GM21515 (cell line): Measurements from ENCODE around the gene PEA15.

ENCODE experiments used
- ATAC-seq: cut with Tn5 transposase; IDR thresholded peaks from one replicate; pipeline ENCODE4 v1.9.1; 2021; ENCODE audit not compliant: unreplicated experiment

The PEA15 gene

DNA sequence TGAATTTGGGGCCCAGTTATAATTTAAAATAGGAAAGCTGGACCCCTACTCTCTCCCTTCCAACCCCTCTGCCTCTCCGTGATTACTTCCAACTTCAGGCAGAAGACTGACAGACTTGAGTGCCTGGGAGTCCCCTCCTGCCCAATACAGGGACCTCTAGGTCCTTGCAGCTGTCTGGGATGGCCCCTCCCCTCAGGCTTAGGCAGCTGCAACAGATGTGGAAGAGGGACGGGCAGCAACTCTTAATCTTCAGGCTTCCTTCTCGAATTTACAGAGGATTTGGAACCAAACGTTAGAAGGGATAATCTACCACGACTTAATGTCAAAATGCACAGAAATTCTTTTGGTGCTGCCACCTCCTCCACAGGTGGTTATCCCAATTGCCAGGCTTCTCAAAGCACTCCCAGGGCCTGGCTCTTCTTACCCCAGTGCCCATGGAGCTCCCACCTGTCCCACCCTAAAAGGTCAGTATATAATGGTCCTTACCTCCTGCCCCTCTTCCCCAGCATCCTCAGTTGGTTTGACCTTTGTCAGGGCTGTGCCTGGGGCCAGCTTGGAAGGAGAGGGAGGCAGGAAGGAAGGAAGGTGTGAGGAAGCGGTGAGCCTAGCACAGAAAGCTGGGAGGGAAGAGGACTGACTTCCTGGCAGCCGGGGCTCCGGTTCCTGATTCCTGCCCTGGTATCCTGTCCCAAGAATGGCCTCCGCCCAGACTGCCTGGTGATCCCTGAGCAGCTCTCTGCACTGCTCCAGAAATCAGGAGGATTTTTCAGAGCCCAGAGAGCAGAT, 2.8 kb downstream of the PEA15 start:
- ATAC-seq = no peak

DNA sequence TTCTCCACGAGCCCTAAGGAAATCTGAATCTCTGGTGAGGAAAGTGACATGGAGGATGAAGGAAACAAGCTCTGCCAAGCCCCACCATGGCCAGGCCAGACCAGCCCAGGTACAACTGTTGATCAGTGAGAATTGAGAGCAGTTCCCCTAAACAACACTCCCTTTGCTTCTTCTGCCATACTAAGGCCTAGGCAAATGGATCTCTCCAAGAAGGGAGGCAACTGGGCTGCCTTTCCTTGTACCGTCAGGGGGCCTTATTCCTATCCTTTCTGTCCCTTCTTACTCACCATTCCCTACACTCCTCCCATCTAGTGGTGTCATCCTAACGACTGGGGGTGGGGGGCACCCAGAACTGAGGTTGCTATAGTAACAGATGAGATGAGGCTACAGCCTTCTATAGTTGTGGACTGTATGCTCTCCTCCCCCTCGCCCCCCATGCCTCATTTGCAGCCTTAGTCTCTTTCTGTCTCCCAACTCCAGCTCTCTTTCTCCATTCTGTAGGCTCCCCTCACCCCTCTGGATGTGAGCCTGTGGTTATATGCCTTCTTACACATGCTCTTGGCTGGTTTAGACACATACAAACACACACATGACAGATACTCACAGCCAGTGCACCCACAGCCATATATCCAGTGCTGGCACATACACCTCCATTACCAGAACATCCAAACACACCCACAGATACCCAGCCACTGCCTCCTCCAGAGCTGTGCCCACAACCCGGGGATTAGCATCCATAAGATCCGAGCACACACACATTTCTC, 3.6 kb downstream of the PEA15 start:
- ATAC-seq = no peak

- no peak for ATAC-seq
These were observed 4.3 kb downstream of the PEA15 start for GRCh38 chr1:160209321-160210046.

GRCh38 chr1:160210561-160210960, 5.4 kb downstream of the PEA15 start:
- no peak for ATAC-seq

- ATAC-seq = no peak
These were observed 6.0 kb downstream of the PEA15 start for GRCh38 chr1:160211046-160211790.

GRCh38 chr1:160214481-160215140, 9.4 kb downstream of the PEA15 start:
- ATAC-seq = no peak

GRCh38 chr1:160216301-160216700, 11.1 kb downstream of the PEA15 start:
- no peak for ATAC-seq

GRCh38 chr1:160217481-160218051, 12.4 kb downstream of the PEA15 start:
- no peak for ATAC-seq

GRCh38 chr1:160219062-160219929, 14.1 kb downstream of the PEA15 start:
- no peak for ATAC-seq

DNA sequence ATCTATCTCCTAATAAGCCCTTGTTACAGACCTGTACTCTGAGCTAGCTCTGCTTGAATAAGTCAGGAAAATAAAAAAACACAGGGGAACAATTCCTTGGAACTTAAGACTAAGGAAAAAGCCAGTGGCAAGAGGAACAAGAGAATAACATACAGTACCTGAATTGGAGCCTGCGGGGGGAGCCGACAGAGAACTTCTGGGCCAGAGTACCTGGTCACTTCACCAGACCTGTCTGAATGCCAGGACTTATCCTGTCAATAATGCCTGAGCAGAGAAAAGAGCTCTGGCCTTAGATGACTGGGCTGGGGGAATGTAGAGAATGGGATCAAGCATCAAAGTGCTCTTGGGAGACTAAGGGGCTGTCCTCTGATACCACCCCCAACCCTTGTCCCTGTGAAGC, 15.1 kb downstream of the PEA15 start:
- no peak for ATAC-seq

DNA sequence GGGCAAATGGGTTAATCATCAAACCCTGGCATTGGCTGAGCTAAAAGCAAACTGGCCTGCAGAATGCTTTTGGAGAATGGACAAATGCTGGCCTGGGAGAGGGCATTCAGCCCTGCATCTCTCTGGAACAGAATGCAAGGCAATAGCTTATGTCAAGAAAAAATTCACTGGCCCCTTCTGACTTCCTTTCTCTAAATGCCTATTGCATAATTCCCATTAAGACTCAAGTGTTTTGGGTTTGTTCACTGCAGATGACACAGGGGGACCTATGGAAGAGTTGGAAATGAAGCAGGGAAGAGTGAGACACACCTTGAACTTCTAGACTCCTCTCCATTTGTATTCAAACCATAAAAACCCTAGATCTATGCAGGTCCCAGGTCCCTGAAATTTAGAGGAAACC, 15.9 kb downstream of the PEA15 start:
- ATAC-seq = no peak

GRCh38 chr1:160222546-160222945, 17.4 kb downstream of the PEA15 start:
- no peak for ATAC-seq

- no peak for ATAC-seq
These were observed 19.4 kb downstream of the PEA15 start for GRCh38 chr1:160224606-160225005.

DNA sequence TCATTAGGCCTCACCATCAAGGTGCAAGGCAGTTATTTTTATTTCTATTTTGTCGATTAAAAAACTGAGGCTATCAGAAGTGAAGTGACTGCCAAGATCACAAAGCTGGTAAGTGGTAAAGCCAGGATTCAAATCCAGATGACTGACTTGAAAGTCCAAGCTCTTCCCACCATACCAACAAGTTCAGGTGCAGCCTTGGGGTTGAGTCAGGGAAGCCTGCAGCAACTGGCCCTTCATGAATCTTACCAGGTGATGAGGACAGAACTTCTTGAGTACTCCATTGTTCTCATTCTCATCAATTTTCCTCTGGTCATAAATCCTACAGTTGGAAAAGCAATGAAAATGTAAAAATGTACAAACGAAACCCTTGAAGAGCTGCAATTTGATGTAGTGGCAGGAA, 20.2 kb downstream of the PEA15 start:
- no peak for ATAC-seq

DNA sequence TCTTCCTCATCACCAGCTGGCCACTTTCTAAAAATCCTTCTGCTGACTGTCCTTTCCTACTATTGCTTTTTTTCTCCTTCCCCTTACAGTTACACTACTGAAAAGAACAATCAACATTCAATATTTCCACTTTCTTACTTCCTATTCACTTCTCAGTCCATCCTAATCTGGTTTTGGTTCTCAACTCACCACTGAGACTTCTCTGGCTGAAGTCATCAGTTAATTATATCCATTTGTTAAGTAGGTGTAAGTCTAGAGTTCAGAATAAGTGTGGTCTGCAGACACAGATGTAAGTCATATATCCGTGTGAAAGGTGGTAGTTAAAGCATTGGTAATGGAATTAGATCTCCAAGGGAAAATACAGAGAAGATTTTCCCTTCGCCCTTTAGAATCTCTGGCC, 21.4 kb downstream of the PEA15 start:
- ATAC-seq = no peak

- ATAC-seq = no peak
These were observed 21.9 kb downstream of the PEA15 start for GRCh38 chr1:160227034-160227433.

DNA sequence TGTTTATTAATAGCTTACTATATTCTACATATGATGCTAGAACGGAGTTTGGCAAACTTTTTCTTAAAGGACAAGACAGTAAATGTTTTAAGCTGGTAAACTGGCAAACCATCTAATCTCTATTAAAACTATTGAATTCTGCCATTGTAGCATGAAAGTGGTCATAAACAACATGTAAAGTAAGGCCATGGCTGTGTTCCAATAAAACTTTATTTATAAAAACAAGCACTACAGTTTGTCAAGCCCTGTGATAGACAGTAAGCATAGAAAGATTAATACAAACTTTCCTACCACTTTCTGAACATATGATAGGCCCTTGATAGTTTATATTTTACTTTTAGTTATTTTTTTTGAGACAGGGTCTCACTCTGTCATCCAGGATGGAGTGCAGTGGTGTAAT, 22.4 kb downstream of the PEA15 start:
- ATAC-seq = no peak

- ATAC-seq = no peak
These were observed 23.2 kb downstream of the PEA15 start for GRCh38 chr1:160228431-160228830.

DNA sequence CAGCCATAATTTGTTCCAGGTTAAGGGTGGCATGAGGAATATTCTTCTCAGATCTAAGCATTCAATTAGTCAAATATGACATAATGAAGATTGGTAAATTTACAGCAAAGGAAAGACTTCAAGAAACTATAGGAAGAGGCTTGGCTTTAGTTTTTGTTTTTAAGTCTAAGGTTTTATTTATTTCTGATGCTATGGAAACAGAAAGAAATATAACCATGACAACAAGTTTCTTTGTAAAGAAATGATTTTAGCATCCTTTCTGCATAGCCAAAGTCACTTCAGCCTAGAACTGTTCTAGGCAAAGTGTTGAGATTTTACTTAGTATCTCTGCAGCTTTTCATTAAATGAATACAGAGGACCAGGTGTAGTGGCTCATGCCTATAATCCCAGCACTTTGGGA, 27.7 kb downstream of the PEA15 start:
- no peak for ATAC-seq
